Endothelial cell of hepatic sinusoid (primary cell): ENCODE measurements around the gene BUB1B.
"Not testable (repeated sequence)": the region's sequence is repeated elsewhere in the genome, so short reads cannot be mapped to it uniquely, and the experiment has no call there.

Experiments used
- in situ Hi-C: cut with HindIII; loops from 2 replicates; pipeline ENCODE4 v1.10.0; 2017; ENCODE audit warnings: low sequenced_read_pairs

Gene BUB1B

DNA sequence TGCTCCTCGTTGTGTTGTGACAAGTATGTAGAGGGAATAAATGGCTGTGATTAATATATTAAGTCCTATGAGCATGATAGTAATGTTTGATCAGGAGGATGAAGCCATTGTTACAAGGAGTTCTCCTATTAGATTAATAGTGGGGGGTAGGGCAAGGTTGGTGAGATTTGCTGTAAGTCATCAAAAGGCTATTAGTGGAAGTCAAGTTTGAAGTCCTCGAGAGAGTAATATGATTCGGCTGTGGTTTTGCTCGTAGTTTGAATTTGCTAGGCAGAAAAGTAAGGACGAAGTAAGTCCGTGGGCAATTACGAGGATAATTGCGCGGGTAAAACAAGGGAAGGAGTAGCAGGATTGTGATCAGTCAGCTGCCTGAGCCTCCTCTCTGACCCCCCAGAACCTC is 26.0 kb upstream of the BUB1B start:
- in situ Hi-C loops: no loop called here

GRCh38 chr15:40135846-40136450 is 24.9 kb upstream of the BUB1B start:
- in situ Hi-C loops: not testable (repeated sequence)

DNA sequence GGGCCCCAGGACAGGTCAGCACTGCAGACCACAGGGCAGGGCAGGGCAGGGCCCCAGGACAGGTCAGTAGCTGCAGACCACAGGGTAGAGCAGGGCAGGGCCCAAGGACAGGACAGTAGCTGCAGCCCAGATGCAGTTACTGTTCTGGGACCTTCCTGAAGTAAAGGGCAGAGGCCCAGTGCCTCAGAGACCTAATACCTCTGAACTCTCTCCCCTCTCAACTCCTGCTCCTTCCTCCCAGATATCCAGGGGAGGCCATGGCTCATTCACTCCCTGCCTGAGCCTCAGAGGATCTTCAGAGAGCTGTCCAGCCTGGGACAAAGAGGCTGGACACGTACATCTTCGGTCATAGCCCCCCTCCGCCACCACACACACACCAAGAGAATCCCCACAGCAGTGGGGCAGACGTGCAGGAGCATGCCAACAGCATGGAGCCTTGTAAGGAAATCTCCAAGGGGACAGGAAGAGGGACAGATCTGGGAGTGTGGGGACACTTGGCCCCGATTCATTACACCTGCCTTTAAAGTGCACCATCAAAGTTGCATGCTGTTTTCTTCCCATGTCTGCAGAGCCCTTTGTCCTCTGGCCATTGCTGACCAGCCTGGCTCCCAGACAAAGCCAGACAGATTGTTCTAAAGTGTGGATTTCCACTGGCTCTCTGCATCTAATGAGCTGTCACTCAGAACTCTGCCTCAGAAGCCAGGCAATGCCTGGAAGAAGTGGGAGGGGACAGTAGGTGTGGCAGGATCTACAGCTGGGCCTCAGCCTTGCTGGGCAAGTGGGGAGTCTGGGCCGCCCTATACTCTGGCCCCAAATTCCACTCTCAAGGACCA is 24.2 kb upstream of the BUB1B start:
- in situ Hi-C loops: no loop called here

GRCh38 chr15:40137303-40138200 is 23.3 kb upstream of the BUB1B start:
- in situ Hi-C loops: no loop called here

DNA sequence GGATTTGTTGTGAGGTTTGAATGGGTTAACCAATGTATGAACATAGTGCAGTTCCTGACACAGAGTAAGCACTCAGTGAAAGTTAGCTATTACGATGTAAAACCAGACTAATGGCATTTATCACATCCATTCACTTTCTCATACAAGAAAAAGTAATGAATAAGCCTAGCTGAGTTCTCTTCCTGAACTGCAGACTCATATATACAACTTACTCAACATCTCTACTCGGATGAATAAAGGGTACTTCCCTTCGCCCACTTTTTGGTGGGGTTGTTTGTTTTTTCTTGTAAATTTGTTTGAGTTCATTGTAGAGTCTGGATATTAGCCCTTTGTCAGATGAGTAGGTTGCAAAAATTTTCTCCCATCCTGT is 22.7 kb upstream of the BUB1B start:
- in situ Hi-C loops: not testable (repeated sequence)

- in situ Hi-C loops: no loop called here
Measured at GRCh38 chr15:40142428-40142827, 18.4 kb upstream of the BUB1B start.

DNA sequence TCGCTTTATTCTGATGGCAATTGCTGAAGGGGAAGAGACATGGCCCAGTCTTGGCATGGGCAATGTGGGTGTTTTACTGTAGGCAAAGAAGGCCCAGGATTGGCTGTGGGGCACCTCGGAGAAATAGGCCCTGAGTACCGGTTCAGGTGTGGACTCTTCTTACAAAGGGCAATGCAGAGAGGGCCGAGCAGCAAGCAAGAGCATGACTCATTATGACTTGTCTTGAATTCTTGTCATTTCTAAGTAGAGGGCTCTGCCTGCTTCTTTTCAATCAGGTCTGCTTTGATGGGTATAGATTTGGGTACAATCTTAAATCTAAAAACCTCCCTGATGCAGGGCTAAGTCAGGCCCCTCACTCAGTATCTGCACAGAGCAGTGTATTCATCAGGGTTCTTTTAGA is 14.8 kb upstream of the BUB1B start:
- in situ Hi-C loops: no loop called here

DNA sequence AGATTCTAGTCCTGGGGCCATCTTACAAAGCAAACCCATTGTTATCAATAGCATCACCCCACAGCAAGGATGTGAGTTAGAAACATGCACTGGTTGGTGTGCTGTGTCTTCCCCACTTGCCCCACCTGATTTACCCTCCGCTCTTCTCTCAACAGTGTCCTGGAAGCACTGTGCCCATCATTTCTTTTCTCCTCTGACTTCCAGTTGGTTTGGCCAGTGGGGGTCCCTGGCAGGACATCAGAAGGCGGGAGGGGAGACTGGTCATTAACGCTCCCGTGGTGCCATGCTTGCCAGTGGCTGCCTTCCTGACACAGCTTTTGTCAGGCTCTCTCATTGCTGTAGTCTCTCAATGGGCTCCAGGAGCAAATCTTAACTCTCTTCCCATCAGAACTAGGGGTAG is 11.5 kb upstream of the BUB1B start:
- in situ Hi-C loops: no loop called here

- in situ Hi-C loops: loop anchor here (5.0 kb wide), 2 partner anchors 47 to 68 kb away; no protein-coding TSS in a partner anchor
Measured at GRCh38 chr15:40150163-40150925, 10.5 kb upstream of the BUB1B start.

DNA sequence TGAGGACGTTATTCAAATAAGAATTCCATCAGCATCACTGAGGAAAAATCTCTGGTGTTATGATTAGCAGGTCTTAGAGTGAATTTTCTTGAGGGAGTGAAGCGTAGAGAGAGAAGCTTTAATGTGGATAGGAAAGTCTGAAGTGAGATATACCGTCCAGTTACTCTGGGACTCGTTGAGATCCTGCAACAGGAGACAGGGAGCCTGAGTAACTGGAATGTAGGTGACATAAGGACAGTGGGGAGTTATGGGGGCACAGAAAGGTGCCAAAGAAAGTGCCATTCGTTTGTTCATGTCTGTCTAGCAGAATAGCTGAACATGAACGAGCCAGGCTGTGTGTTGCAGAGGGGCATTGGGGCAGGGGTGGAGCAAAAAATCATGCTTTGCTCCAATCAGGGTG is 9.4 kb upstream of the BUB1B start:
- in situ Hi-C loops: loop anchor here (5.0 kb wide), 2 partner anchors 46 to 69 kb away; no protein-coding TSS in a partner anchor

- in situ Hi-C loops: loop anchor here (5.0 kb wide), 2 partner anchors 45 to 70 kb away; no protein-coding TSS in a partner anchor
Measured at GRCh38 chr15:40151991-40152390, 8.9 kb upstream of the BUB1B start.

DNA sequence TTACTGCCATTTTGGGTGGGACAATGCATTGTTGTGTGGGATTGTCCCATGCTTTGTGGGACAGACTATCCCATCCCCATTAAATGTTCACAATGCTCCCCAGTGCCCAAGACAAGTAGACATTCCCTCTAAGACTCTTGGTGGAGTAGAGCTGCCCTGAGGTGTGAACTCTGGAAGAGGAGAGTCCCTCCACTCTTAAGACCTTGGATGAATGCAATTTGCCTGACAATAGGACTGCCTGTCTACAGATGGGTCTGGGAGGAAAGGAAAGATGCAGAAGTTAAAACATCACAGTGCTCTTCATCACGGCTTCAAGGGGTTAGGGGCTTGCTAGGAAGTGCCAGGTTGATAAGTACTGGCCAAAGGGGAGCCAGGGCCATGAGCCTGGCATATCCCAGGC is 6.0 kb upstream of the BUB1B start:
- in situ Hi-C loops: loop anchor here (5.0 kb wide), 2 partner anchors 42 to 73 kb away; no protein-coding TSS in a partner anchor

- in situ Hi-C loops: no loop called here
Measured at GRCh38 chr15:40155270-40155910, 5.5 kb upstream of the BUB1B start.

DNA sequence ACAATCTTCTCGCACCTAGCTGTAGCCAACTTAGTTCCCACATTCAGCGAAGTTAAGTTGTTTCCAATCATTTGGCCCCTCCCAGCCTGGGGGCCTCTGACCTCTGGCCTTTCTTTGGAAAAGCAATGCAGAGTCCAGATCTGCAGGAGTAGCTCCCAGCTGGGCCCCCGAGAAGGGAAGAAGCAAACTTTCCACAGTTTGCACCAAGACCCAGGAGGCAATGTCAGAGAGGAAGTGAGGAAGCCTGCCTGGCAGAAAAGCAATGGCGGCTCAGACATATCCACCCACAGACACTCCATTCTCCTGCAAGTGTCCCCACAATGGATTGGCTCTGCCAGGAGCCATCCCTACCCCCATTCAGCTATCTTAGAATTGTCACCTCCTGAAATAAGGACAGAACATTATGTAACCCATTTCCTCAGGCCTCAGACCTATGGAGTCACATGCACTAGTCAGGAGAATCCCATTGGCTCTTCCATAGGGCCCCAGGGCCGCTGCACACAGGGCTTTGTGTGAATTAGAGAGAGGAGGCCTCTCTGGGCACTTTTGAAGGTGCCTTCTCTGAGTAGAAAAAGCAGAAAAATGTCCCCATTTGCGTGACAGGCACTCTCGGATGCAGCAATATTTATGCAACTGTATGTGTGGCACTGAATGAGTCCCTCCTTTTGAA is 3.0 kb upstream of the BUB1B start:
- in situ Hi-C loops: no loop called here

DNA sequence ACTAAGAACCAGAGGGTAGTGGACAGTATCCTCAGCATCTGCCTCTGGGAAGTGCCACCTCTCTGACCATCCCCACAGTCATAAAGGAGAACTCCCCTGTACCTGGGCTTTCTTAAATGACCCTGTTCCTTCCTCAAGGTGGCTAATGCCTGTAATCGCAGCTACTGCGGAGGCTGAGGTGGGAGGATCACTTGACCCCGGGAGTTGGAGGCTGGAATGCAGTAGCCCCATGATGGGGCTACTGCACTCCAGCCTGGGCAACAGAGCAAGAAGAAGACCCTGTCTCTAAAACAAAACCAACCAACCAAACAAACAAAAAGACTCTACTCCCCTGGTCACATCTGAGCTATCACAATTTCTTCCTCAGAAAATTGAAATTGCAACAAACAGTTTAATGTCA is 848 bp upstream of the BUB1B start:
- in situ Hi-C loops: loop anchor here (5.0 kb wide), 3 partner anchors 48 to 113 kb away; no protein-coding TSS in a partner anchor

DNA sequence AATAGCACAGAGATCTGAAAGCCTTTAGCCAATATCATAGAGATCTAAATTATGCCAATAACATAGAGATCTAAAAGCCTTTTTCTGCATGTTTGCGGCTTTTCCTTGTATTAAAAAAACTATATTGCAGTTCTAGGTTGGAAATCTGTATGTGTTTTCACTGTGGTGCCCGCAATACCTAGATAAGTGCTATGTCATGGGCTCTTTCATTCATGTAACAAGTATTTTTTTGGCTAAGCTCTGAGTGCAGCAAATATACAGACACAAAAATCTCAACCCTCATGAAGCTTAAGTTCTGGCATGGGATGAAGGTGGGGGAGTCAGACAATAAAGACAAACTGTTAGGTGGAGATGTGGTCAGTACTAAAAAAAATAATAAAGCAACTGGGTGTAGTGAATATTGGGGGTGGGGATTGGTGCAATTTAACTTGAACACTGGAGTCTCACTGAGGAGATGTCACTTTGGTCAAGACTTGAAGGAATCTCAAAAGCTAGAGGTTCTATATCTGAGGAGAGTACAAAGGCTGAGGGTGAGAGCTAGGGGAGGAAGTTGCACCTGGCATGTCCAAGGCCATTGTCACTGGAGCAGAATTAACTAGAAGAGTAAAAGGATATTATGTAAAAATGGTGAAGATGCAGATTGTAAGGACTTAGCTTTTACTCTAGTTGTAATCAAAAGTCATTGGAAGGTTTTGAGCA is 973 bp downstream of the BUB1B start:
- in situ Hi-C loops: loop anchor here (5.0 kb wide), 3 partner anchors 50 to 115 kb away; no protein-coding TSS in a partner anchor

DNA sequence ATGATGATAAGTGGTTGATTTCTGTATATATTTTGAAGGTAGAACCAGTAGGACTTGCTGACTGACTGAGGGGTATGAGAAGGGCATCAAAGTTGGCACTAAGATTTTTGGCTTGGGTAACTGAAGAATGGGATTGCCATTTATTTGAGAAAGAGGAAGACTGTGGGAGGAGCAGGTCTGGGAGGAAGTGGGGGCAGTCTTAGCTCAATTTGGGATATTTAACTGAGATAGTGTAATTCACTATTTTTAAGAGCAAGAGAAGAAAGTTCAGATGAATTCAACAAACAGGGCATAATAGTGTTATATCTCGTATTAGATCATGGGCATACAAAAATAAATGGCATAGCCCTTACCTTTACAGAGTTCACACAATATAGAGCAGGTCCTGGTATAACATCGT is 1.7 kb downstream of the BUB1B start:
- in situ Hi-C loops: loop anchor here (5.0 kb wide), 3 partner anchors 50 to 115 kb away; no protein-coding TSS in a partner anchor

GRCh38 chr15:40163657-40164416 is 3.0 kb downstream of the BUB1B start:
- in situ Hi-C loops: loop anchor here (5.0 kb wide), 3 partner anchors 52 to 117 kb away; no protein-coding TSS in a partner anchor
